ENCODE data around the gene ZNF750.

The ZNF750 gene

DNA sequence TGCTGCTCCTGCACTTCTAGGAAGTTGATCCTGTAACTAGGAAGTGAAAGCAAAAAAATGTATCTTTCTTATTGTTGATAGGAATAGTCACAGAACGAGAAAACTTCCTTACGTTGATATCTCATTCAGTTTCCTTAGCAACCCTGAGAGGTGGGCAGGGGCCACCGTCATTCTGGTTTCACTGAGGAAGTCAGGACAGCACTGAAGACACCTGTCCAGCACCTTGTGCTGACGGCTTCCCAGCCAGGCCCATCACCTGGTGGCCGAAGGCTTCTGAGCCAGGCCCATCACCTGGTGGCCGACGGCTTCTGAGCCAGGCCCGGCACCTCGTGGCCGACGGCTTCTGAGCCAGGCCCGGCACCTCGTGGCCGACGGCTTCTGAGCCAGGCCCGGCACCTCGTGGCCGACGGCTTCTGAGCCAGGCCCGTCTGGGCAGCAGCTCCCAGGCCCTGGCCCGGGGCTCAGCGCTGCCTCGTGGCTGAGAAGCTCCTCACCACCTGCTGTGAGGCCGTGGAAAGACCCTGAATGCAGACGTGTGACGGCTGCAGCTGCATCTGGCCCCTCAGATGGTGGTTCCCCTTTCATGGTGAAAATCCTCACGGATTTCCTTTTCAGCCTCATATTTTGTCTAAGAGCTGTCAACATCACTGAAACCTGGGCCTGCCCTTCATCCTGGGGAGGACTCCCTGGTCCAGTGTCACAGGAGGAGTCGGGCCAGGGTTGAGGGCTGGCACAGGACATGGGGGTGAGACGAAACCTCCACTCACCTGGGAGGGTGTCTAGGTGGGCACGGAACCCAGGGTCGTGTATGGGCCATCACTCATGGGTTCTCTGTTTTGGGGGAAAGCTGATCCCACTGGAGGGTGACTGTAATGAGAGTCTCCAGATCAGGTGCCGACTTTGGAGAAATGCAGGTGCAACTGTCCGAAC, 33.0 kb upstream of the ZNF750 start:
- no peak for DNase-seq

- DNase-seq: no peak
These were observed 32.1 kb upstream of the ZNF750 start for GRCh38 chr17:82871776-82872561.

DNA sequence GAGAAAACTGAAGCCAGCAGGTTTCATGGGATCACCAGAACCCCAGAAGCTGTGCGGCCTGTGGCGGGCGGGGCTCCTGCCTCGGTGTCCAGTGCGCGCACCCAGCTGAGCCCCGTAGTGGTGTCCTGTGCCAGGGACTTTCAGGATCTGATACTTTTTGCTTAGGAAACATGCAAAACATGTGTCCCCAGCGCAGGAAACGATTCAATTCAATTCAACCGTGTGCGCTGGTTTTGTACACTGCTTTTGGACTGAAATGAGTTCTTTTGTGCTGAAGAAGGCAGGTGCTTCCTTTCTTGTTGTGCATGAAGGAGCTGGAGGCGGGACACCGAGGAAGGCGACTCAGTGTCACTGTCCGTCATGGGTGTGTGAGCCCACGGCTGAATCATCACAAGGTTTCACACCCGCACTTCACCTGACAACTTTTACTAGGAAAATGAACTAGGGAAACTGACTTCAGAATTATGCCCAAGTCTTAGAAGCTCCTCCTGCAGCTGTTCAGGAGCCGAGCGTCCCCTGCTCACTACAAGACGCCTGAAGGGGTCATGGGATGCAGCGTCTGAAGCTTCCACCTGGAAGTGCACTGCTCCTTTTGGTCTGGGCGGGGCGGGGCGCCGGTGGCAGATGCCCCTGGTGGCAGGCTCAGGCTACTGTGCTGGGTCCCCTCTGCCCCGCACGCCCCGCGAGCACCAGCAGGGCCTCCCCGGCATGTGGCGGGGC, 31.4 kb upstream of the ZNF750 start:
- no peak for DNase-seq

DNA sequence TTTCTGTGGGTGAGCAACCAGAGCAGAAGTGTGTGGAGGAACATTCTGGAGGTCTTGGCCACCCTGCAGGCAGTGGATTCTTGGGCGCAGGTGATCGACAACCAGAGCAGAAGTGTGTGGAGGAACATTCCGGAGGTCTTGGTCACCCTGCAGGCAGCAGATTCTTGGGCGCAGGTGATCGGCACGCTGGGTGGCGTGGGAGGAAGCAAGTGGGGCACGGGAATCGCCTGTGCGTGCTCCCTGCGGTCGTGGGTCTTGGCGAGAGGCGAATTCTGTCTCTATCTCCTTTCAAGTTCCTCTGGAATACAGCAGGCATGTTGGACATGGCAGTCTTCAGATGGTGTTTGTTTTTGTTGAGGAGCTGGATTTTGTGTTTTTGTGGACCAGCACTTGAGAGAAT, 30.7 kb upstream of the ZNF750 start:
- no peak for DNase-seq

DNA sequence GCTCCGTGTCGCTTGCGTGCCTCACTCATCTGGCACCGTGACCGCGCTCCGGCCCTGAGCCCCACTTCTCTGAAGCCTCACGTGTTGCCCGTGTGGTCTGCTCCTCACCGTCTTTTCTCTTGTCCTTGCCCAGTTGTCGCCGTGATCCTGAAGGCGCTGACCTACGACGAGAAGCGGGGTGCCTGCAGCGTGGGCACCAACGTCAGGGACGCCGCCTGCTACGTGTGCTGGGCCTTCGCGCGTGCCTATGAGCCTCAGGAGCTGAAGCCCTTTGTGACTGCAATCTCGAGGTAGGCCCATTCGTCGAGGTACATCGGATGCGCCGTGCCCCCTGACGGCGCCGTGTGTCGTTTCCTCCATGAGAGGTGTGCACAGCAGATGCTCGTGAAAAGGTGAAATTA, 30.3 kb upstream of the ZNF750 start:
- DNase-seq: no peak

GRCh38 chr17:82869536-82869935, 29.7 kb upstream of the ZNF750 start:
- no peak for DNase-seq

GRCh38 chr17:82868715-82869131, 28.9 kb upstream of the ZNF750 start:
- no peak for DNase-seq

DNA sequence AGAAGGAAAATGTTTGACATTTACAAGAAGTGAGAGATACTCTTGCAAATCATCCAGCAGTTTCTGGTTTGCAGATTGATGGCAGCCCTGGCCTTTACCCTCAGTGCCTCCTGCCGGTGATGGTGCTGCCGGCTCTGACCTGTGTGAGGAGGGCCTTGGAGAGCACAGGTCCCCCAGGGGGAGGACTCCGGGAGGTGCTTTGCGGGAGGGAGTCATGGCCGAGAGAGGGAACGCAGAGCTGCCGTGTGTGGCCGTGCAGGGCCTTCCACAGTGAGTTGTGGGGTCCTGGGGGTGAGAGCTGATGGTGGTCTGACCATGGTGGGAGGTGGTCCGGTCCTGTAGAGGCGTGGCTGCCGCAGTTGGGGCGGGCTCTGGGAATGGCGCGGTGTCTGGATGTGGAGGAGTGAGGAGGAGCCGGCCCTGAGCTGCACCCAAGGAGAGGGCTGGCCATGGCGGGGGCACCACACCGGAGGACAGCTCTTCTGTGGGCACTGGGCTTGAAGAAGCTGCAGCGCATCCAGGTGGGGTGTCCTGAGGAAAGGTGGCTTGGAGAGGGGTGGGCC, 28.0 kb upstream of the ZNF750 start:
- no peak for DNase-seq

DNA sequence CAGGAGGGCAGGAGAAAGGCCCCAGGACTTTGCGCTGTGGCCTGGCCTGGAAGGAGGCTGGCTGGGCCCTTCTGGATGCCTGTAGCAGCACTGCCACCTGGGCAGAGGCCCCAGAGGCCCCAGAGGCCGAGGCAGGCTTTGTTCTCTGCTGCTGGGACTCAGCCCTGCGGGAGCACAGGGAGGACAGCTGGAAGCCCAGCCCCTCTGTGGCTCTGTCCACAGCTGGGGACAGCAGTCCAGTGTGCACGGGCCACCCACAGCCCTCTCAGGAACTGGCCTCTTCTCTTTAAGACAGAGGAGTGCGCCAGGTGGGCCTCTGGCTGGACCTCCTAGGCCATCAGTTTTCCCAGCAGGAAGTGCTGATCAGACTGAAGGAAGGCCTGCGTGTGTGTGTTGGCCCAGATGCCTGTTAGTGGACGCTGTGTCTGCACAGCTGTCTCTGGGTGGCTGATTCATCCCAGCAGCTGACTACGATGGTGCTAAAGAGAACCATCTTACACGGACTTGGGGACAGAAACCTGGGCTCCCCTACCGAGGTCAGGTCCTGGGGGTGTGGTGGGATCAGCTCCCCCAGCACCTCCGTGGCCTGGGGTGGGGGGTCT, 26.9 kb upstream of the ZNF750 start:
- DNase-seq: no peak

- no peak for DNase-seq
These were observed 26.1 kb upstream of the ZNF750 start for GRCh38 chr17:82865774-82866395.

GRCh38 chr17:82865274-82865673, 25.5 kb upstream of the ZNF750 start:
- DNase-seq: no peak

GRCh38 chr17:82864713-82865248, 25.0 kb upstream of the ZNF750 start:
- DNase-seq: no peak

DNA sequence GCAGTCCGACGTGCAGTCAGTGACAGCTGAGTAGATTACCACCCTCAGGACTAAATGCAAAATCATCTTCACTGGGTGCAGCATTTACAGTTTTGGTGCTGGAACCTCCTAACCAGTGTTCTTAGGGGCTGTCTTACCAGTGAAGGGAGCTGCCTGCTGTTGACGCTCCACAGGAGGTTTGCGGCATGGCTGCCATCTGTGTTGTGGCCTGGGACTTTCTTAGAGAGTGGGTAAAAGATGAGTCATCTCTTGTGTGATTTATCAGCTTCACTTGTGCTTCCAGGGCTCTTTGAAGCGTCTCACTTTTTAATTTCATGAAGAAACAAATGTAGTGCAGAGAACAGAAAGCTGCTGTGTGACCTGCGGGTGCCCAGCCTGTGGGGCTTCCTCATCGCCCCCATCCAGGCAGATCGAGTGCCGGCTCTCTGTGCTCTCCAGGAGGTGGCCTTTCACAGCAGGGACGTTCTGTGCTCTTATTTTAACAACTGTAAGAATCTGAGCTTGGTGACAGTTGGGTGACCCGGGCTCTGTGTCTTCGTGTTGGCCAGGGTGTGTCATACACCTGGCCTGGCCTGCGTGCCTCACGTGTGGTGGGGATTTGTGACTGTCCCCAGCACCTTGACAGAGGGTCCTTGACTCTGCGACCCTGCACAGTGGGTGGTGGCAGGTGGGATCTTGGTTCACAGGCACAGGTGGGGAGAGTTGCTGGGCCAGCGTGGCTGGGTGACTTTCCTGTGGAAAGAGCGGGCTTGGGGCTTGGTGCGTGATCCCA, 24.3 kb upstream of the ZNF750 start:
- peak; percentile 89 for DNase-seq

GRCh38 chr17:82863383-82863940, 23.6 kb upstream of the ZNF750 start:
- DNase-seq: no peak

DNA sequence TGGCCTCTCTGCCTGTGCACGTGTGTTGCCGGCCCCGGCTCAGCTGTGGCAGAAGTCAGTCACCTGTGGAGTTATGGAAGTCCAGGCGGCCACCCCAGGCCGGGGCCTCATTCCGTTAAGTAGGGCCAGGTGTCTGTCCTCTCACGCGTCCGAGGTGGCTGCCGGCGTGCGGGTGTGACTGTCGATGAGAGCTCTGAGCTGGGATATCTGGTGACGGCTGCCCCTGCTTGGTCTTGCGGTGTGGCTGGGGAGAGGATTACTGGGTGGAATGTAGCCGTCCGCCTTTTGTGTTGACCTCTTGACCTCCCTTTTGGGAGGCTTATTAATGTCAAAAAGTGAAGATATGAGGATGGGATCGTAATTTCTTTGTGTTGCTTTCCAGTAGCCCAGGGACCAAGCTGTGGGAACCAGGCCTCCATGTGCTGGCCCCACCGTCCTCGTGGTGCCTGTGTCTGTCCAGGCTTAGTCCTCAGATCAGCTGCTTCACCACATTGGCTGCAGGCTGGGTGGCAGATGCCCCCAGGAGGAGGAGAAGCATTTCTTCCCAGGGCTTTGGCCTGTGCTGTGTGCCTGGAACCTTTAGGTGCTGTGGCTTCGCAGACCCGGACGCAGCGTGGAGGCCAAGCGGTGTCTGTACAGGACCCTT, 23.0 kb upstream of the ZNF750 start:
- DNase-seq: no peak

DNA sequence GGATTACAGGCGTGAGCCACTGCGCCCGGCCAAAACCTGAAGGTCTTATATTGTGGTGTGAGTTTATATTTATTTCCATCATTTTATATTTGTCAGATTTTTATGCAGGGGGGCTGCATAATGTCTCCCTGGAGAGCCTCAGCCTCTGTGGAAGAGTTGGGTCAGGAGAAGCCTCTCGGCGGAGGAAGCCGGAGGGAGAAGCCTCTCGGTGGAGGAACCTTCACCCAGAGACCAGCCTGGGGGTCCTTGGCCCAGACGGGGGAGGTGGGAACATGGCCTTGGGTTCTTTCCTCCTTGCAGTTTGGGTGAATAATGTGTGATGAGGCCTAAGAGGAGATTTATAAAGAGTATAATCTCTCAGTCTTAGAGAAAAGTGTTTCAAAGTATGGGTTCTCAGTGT, 22.4 kb upstream of the ZNF750 start:
- DNase-seq: no peak

GRCh38 chr17:82861393-82861775, 21.6 kb upstream of the ZNF750 start:
- DNase-seq: no peak

DNA sequence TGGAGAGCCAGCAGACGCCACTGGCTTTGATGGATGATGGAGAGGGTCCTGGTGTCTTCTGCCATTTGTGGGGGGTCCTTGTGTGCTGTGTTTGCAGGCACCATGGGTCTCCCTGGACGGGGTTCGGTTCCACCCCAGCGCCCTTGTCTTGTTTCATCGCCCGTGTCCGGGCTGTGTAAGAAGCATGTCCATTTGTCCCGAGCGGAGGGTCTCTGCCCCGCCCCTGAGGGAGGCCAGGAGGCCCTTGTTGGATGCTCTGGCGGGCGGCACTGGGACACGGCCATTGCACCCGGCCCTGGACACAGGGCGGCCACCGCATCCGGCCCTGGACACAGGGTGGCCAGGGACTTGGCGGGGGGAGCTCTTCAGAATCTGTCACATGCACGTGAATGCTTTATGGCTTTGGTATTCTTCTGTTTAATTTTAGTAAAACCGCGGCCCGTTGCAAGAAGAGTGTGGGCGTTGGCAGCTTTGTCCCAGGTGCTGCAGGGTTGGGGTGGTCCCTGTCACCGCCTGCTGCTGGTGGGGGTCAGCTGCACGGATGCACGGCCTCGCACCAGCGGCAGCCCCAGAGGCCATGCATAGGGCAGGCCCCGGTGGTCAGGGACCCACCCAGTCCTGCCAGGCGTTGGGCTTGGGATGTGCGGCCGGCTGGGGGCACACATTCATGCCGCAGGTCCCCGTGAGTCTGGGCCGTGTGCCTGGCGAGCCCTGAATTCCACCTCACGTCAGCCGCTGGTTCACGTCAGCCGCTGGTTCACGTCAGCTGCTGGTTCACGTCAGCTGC, 21.0 kb upstream of the ZNF750 start:
- no peak for DNase-seq
